GM18873 (cell line): ENCODE measurements around the gene CEACAM19.
"Not testable (repeated sequence)": the region's sequence is repeated elsewhere in the genome, so short reads cannot be mapped to it uniquely, and the experiment has no call there.

ENCODE experiments used
- ATAC-seq: cut with Tn5 transposase; IDR thresholded peaks from one replicate; pipeline ENCODE4 v1.9.1; 2021; ENCODE audit warnings: mild to moderate bottlenecking, moderate library complexity, moderate number of reproducible peaks; ENCODE audit not compliant: unreplicated experiment, low FRiP score

CEACAM19 gene, protein sequence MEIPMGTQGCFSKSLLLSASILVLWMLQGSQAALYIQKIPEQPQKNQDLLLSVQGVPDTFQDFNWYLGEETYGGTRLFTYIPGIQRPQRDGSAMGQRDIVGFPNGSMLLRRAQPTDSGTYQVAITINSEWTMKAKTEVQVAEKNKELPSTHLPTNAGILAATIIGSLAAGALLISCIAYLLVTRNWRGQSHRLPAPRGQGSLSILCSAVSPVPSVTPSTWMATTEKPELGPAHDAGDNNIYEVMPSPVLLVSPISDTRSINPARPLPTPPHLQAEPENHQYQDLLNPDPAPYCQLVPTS

DNA sequence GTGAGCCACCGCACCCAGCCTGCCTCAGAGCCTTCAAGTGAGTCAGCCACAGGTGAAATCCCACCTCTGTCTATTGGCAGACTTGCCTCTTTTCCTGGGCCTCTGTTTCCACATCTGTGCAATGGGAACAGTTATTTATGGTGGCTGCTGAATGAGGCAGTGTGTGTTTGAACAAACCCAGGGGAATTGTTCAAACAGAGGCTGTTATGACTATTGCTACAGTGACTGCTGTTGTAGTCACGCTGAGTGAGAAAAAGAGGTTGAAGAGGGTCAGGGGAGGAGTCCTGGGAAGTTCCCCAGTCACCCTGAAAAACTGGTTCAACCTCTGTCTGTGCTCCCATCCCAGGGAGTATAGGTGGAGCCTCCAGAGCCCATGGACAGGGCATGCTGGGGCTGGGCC is at the start of gene CEACAM19:
Gene CEACAM19 (plus strand): TSS at position 83 of the 400 bp plus-strand sequence. CDS start 450 bp downstream, outside the sequence.
- ATAC-seq, result no peak

DNA sequence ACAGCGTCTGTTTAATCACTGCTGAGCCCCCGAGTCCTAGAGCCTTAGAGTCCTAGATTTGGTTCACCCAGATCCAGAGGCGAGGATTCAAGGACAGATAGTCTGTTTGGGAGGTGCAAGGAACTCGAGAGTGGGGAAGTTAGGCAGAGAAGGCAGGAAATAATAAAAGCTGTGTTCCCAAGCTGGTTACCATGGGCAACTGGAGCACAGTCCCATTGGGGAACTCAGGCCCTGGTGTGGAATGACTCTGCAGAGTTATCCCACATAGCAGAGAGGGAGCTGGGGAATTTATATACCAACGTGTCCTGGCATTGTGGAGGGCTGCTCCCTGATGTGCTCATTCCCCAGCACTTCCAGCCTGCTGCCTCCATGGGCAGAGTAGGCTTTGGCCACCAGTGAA is 48.2 kb upstream of the CEACAM19 start:
- ATAC-seq, result no peak

DNA sequence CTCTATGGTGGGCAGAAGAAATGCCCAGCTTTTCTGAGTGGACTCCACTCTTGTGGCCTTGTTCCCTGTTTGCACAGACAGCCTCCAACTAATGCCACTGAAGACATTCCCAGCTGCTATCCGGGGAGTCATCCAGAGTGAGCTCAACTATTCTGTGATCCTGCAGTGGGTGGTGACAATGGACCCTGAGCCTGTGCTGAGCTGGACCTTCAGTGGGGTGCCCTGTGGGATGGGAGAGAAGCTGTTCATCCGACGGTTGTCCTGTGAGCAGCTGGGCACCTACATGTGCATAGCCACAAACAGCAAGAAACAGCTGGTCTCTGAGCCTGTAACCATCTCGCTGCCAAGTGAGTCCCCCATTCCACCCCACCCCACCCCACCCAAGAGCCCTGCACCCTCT is 47.7 kb upstream of the CEACAM19 start:
- ATAC-seq, result no peak

DNA sequence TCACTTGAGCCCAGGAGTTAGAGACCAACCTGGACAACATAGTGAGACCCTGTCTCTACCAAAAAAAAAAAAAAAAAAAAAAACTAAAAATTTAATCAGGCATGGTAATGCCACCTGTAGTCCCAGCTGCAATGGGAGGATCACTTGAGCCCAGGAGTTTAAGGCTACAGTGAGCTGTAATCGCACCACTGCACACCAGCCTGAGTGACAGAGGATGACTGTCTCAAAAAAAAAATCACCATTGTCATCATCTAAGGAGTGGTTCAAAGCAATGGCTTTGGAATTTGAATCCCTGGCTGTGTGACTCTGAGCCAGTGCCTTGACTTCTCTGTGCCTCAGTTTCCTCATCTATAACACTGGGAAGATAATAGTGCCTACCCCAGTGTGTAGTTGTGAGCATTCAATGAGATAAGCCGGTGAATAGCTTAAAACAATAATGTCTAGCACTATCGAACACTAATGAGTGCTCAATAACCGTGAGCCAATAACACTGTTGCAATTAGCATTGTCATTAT is 46.4 kb upstream of the CEACAM19 start:
- ATAC-seq, result no peak

DNA sequence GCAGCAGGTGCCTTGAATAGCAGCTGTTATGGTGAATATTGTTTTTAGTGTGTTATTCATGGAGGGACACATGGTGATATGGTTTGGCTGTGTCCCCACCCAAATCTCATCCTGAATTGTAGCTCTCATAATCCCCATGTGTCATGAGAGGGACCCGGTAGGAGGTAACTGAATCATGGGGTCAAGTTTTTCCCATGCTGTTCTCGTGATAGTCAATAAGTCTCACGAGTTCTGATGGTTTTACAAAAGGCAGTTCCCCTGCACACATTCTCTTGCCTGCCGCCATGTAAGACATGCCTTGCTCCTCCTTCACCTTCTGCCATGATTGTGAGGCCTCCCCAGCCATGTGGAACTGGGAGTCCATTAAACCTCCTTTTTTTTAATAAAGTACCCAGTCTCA is 45.6 kb upstream of the CEACAM19 start:
- not testable (repeated sequence) for ATAC-seq

DNA sequence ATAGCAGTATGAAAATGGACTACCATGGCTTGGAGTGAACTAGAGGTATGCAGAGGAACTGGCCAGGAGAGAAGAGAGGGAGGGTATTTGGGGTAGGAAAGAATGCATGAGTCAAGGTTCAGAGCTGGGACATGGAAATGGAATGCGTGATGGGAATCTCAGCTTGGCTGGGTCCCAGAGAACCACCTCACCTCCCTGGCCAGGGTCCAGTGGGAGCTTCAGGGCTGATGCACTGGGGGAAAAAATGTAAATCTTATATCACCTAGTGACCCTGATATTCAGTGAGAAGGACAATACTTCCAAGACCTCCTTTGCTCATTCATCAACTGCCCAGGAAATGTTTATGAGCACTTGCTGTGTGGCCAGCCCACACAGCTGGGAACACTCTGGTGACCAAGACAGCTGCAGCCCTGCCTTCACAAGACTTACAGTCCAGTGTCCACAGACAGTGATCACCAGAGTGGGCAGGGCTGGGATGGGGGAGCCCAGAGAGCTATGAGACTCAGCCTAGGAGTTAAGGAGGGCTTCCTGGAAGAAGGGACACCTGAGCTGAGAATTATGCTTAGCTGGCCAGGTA is 45.1 kb upstream of the CEACAM19 start:
- ATAC-seq, result no peak

DNA sequence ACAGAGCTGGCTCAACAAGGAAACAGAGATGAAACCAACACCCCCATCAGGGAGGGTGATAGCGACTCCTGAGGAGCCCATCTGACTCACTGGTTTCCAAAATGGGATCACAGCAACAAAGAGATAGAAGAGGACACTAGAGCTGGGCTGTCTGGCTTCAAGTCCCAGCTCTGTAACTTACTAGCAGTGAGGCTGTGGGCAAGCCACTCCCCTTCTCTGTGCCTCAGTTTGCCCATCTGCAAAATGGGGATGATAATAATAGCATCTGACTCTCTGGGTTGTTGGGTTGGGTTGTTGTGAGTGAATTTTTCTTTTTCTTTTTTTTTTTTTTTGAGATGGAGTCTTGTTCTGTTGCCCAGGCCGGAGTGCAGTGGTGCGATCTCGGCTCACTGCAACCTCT is 43.7 kb upstream of the CEACAM19 start:
- ATAC-seq, result no peak

DNA sequence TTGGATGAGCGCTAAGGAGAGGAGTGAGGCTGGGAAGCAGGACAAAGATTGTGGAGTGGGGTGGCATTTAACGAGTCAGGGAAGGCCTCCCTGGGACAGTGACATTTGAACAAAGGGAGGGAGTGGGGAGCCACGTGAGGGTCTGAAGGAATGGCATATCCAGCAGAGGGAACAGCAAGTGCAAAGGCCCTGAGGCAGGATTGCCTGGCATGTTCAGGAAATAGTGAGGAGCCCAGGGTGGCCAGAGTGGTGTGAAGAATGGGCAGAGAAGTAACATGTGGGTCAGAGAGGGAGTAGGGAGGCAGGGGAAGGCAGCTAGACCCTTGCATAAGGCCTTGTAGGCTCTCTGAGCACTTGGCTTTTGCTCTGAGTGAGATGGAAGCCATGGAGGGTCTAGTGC is 42.5 kb upstream of the CEACAM19 start:
- ATAC-seq, result no peak

DNA sequence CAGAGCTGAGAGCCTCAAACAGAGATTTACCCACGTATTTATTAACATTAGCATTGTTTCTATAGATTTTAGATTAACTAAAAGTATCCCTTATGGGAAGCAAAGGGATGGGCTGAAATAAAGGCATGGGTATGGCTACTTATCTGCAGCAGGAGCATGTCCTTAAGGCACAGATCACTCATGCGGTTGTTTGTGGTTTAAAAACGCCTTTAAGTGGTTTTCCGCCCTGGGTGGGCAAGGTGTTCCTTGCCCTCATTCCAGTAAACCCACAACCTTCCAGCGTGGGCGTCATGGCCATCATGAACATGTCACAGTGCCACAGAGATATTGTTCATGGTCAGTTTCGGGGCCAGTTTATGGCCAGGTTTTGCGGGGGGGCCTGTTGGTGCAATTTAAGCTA is 39.7 kb upstream of the CEACAM19 start:
- ATAC-seq, result not testable (repeated sequence)

DNA sequence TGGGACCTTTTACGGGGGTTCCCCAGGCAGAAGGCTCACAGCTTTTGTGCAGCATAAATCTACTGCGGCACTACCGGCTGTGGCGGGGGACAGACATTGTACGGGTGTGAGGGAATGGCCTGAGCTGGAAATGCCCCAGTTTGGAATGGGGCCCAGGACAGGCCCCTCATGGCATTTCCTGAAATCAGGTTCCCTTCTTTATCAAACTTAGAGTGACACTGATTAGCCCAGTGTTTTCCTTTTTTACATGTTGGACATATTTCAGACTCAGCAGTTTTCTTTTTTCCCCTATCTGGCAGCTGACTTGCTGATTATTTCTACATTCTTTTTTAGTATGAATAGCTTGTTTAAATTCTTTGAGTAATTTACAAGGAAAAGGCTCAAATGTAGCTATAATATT is 37.2 kb upstream of the CEACAM19 start:
- not testable (repeated sequence) for ATAC-seq

DNA sequence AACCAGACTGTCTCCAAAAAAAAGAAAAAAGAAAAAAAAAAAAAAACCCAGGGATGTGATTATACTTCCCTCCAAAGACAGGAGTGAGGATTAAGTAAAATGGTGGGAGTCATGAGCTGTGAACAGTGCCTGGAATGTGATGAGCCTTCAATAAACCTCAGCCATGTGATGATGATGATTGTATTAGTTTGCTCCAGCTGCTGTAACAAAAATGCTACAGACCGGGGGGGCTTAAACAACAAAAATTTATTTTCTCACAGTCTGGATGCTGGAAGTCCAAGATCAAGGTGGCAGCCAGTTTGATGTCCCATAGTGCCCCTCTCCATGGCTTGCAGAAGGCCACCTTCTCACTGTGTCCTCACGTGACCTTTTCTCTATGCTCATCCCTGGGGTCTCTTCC is 36.5 kb upstream of the CEACAM19 start:
- ATAC-seq, result no peak

DNA sequence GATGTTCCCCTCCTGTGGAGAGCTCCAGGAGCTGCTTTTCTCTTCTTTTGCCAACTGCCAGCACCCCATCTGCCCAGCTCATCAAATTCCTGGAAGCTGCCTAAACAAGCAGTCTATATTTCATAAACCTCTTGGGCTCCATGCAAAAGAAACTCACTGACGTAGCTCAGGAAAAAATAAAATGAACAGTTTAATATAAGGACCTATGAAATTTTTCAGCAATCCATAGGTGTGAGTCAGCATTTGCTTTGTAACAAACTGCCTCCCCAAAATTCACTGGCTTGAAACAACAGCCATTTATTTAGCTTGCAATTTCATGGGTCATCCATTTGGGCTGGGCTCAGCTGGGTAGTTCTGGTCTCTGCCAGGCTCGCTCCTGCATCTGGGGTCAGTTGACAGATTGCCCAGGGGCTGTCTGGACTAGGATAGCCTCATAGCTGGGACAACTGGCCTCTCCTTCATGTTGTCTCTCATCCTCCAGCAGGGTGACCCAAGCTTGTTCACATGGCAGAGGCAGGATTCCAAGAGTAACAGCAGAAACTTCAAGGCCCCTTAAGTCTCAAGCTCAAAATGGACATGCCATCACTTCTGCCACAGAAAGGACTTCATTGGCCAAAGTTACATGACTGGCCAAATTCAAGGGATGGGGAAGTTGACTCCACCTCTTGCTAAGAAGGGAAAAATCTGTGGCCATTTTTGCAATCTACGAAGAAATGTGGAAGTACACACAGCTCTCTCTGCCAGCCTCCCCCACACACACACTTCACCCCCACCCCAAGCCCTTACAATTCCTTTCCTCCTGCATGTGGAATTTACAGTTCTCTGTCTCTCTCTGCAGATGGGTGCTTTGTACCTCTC is 35.5 kb upstream of the CEACAM19 start:
- ATAC-seq, result no peak

DNA sequence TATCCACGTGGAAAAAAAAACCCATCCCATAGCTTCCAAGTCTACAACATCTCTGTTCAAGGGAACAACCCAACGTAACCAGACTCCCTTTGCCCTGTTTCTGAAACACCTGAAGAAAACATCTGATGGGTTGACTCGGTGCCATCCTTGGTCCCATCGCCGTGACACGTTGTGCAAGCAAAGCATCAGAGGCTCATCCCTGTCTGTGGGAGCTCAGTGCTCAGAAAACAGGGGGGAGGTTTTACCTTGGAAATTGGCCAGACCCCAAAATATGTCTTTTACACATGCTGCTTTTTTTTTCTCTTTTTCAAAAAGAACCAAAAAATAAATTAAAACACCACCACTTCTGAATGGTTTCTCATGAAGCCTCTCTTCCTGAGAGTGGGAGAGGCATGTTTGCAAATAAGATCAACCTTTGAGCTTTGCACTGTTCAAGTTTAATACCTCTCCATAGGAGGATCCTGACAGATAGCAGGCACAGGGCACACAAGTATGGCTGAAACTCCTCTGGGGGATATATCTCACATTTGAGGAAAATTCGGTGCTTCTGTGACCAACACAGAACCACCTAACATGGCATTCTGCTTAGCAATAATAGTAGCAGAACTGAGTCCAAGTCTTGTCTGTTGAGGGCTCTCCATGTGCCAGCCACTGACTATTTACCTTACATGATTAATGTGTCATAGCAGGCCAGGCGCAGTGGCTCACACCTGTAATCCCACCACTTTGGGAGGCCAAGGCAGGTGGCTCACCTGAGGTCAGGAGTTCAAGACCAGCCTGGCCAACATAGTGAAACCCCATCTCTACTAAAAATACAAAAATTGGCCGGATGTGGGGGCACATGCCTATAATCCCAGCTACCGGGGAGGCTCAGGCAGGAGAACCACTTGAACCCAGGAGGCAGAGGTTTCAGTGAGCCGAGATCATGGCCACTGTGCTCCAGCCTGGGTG is 34.6 kb upstream of the CEACAM19 start:
- ATAC-seq, result no peak

DNA sequence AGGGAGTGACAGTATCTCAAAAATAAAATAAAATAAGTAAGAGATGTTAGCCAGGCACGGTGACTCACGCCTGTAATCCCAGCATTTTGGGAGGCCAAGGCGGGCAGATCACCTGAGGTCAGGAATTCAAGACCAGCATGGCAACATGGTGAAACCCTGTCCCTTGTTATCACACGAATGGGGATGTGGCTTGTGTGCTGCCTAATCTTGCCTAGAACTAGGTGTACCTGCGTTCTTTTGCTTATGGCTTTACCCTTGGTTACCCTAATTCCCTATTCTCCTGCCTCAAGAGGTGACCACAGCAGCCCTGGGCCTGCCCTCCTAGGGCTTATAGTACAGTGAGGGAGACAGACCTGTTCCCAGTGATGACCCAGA is 33.9 kb upstream of the CEACAM19 start:
- ATAC-seq, result no peak

DNA sequence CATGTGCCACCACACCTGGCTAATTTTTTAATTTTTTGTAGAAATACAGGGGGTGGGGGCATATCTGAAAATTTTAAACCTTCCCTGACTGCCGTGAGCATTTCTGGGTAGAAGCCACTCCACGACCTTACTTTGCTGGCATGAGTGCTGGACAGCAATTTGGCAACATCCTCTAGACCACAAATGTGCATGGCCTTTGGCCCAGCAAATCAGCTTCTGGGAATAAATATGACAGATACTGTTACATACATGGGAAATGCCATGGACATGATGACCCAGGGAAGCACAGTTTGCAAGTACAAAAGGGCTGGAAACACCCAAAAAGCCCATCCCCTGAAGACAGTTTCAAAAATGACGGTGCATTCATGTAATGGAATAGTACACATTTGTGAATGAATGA is 30.8 kb upstream of the CEACAM19 start:
- no peak for ATAC-seq

DNA sequence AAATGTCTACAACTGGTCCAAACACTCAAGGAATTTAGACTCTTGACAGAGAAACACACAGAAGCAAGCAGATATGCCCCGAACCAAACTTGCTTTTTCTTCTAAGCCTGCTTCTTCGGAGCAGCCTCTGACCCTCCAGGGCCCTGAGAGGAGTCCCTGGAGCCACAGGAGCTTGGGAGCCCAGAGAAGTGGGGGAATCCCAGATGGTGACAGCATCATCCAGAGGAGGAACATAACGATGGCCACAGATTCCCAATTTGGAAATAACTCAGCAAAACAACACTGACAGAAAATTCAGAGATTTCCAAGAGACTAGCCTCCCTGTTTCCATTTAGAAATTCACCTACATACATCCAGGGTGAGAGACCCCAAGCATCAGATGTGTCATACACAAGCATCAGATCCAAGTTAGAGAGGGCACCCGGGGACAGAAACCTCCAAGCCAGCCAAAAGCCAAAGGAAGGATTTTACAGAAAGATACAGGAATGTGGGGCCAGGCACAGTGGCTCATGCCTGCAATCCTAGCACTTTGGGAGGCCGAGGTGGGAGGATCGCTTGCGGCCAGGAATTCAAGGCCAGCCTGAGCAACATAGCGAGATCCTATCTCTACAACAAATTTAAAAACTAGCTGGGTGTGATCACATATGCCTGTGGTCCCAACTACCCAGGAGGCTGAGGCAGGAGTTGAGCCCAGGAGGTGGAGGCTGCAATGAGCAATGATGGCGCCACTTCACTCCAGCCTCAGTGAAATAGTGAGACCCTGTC is 29.6 kb upstream of the CEACAM19 start:
- ATAC-seq, result no peak

DNA sequence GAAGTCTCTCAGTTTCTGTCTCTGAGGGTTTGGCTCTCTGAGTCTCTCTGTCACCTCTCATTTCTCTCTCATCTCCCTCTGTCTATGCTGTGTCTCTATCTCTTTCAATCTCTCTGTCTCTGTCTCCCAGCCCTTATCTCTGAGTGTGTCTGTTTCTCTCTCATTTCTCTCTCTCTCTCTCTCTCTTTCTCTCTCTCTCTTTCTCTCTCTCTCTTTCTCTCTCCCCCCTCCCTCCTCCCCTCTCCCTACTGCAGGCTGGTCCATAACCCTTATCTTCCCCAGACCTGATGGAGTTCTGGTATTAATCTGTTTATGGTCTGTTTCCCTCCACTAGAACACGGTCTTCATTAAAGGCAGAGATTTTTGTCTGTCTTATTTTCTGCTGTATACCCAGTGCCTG is 28.9 kb upstream of the CEACAM19 start:
- no peak for ATAC-seq

DNA sequence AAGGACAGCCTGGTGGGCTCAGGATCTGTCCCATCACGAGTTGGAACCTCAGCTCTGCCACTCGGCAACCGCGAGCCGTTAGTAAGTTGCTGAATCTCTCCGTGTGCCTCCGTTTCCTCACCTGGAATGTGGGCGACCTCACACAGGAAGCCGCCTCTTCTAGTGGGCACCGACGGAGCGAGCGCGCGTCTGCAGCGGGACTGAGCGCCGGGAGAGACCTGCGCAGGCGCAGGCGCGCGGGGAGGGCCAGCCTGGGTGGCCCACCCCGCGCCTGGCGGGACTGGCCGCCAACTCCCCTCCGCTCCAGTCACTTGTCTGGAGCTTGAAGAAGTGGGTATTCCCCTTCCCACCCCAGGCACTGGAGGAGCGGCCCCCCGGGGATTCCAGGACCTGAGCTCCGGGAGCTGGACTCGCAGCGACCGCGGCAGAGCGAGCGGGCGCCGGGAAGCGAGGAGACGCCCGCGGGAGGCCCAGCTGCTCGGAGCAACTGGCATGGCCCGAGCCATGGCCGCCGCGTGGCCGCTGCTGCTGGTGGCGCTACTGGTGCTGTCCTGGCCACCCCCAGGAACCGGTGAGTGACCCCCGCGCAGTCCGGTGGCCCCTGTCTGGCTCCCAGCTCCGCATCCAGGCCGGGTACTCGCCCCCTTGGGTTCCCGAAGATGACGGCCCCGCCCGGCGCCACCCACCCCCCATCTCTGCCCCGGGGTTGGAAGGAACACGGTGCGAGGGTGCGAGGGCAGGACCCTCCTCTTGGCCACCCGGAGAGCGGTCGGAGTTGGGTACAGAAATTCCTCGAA is 27.5 kb upstream of the CEACAM19 start, which contains the start of gene PVR:
Gene PVR (plus strand): TSS at position 306 of the 797 bp plus-strand sequence. CDS start 187 bp downstream, at position 493.
- no peak for ATAC-seq
